ENCODE results near the gene R3HCC1L.

Gene R3HCC1L

GRCh38 chr10:98238391-98238790 lies 103.9 kb downstream of the R3HCC1L start:
- DNase-seq: no peak

DNA sequence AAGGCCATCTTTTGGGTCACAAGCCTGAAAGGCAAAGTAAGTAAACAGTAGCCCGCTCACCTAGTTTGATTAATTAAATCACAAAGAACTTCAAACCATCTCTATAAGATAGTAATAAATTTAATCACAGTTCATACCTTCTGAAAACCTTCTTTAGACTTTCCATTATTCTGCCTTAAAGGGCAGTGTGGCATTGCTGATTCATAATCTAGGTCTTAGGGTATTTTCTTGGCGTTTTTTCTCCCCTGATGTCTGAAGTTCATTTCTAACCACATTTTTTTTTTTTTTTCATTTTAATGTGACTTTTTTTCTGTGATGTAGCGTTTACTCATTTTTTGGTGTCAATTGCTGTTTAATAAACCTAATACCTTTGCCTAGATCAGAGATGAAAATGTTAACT lies 106.1 kb downstream of the R3HCC1L start:
- no peak for DNase-seq

- no peak for DNase-seq
These were observed 108.4 kb downstream of the R3HCC1L start for GRCh38 chr10:98242823-98243222.

- no peak for DNase-seq
These were observed 109.7 kb downstream of the R3HCC1L start for GRCh38 chr10:98244141-98244540.

- no peak for DNase-seq
These were observed 110.1 kb downstream of the R3HCC1L start for GRCh38 chr10:98244586-98244985.

DNA sequence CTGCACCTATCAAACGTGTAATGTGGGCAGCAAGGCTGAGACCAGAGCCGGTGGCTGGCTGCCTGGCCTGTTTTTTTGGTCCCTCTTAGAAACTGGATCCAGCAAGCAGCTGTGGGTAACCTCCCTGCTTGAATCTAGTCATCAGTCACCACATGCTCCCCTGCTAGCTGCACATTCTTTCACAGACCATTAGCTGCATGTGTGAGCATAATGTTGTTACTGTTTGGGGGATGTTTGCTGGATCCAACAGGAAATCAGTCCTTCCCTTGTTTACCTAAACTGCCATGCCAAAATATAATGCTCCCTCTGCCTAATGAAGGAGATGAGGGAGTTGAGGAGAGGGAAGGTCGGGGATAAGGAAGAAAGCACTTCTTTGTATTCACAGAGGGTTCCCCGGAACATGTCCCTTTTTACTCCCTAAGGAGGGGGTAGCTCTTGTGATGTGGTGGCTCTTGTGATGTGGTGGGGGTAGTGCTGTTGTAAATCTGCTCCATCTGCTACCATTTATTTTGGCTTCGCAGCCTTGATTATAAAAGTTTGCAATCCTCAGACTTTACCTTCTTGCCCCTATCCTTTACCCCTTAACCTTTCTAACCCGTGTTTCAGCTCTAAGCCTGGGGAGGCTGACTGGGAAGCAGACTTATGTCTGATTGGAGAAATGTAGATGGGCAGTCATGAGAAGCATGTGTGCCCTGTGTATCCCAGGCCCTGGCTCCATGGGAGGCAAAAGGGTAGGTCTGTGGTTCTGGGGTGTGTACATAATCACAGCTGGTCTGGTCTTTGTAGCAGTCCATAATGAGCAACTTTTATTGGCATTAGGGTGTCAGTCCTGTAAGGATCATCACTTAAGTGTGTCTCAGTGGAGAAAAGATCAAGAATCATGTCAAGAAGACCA lies 112.7 kb downstream of the R3HCC1L start:
- no peak for DNase-seq

DNA sequence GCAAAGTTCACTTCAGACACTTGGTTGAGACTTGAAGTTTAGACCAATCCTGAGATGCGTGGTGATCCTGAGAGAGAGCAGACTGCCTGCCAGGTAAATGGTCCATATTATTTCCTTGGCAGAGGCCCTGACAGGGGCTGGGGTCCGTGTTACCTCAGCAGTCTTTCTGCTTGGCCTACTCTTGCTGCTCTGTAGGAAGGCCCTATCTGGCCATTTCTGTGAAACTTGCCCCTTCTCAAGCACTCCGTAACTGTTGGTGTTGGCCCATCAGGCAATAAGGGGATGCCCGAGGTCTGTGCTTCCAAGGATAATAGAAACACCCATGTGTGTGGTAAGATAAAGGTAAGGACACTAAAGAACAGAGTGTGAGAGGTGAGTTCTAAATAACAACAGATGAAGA lies 113.6 kb downstream of the R3HCC1L start:
- DNase-seq: no peak

GRCh38 chr10:98249134-98249533 lies 114.7 kb downstream of the R3HCC1L start:
- no peak for DNase-seq

DNA sequence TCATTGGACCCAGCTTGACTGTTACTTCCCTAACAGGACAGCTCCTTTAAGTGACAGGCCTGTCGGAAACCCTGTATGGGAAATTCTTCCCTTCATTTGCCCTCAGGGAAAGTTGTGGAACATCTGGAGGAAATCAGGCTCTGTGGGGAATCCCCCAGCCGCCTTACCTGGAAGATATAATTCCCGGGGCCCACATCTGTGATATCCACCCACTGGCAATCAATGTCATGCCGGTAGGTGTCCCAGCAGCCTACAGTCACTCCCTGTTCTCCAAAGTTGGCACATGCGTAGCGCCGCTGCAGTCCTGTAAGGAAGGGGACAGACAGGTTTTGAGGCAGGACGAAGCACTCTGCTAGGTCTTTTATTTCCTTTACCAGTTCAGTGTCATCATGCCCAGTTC lies 116.9 kb downstream of the R3HCC1L start:
- DNase-seq: peak in 1 of 2 experiments; percentile 8

DNA sequence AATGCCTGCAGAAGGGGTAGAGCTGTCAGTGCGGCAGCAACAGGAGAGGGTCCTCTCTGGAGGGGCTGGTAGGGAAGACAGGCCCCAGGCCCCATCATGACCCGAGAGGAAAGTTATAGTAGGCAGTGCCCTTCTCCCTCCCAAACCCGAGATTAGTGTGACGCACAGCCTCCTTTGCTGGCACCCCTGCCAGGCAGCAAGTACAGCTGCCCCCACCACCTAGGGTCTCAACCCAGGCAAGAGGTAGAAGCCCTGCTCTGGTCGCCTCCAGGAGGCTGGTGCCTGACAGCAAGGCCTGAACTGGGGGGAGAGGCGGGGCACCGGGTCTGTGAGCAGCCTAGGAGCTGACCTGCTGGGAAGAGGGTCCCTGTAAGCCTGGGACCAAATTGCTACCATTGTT lies 118.0 kb downstream of the R3HCC1L start:
- DNase-seq: peak in 1 of 2 experiments; percentile 0

- peak in 1 of 2 experiments; percentile 10 for DNase-seq
These were observed 119.0 kb downstream of the R3HCC1L start for GRCh38 chr10:98253499-98253898.

DNA sequence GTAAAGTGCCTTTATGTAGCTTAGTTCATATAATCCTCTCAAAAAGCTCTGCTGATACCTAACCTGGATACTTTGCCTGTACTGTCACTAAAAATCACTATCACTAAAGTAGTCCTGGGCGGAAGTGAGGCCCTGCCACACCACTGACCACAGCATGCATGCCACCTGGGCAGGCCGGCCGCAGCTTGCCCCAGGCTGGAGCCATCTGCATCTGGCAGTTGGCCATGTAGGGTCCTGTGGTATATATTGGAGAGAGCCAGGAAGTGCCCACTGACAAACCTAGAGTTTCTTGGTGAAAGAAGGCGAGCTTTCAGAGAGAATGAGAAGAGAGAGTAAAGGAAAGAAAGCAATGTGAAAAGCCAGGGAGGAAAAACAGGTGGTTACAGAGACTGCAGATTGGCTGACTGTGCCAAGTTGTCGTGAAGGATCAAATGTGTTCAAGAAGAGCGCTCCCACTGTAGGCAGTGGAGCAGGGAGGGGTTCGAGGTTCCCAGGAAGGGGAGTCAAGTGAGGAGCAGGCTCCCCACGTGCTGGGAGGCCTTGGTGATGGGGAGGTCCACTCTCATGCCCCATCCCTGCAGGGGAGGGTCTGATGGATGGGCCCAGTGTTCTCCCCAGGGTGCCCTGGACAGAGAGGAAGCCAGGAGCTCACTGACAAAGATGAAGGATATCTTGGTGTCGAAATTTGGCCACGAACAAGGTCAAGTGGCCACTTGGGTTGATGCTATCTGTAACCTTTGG lies 119.9 kb downstream of the R3HCC1L start:
- peak in 1 of 2 experiments; percentile 5 for DNase-seq

DNA sequence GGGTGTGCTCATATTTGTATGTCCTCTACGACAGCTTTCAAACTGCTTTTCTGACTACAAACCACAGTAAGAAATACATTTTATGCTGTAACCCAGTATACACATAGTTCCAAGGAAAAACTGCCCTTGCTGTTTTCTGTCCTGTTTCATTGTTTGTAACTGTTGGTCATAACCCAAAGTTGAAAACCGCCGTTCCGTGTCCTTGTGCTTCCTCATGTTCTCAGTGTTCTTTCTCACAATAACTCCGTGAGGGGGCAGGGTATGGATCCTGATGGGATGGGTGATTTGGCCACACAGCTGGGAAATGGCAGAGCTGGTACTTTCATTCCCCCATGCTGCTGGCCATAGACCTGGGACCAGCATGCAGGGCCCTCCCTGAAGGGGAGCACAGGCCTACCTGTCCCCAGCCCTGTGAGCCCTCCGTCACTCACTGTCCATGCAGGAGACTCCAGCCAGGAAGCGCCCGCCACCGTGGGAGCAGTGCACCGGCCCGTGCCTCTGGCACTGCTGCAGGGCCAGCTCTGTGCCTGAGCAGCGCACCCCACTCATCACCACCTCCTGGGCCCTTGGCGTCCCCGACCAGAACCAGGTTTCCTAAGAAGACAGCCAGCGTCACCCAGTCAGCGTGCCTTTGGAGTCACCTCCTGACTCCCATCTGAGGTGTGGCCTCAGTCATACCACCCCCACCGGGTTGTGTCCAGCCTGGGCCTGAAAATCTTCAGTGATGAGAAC lies 120.9 kb downstream of the R3HCC1L start:
- DNase-seq: peak in 1 of 2 experiments; percentile 5

DNA sequence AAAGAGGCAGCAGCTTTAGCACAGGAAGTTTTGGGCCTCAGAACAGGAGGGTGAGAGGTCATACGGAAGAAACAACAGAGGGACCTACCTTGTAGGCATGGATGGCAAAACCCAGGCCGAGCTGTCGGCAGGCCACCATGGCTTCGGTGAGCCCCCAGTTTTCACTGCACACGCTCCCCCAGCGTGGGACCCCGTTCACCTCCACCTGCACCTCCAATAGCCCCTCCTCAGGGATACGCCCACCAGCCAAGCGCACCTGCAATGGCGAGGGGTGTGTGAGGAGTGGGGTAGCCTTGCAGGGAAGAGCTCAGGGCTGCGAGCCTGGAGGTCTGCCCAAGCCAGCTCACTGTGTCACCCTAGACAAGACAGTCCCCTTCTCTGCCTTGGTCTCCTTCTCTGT lies 122.2 kb downstream of the R3HCC1L start:
- no peak for DNase-seq

GRCh38 chr10:98257198-98257597 lies 122.7 kb downstream of the R3HCC1L start:
- peak in 1 of 2 experiments; percentile 6 for DNase-seq

GRCh38 chr10:98257961-98258360 lies 123.5 kb downstream of the R3HCC1L start:
- peak in 1 of 2 experiments; percentile 15 for DNase-seq

DNA sequence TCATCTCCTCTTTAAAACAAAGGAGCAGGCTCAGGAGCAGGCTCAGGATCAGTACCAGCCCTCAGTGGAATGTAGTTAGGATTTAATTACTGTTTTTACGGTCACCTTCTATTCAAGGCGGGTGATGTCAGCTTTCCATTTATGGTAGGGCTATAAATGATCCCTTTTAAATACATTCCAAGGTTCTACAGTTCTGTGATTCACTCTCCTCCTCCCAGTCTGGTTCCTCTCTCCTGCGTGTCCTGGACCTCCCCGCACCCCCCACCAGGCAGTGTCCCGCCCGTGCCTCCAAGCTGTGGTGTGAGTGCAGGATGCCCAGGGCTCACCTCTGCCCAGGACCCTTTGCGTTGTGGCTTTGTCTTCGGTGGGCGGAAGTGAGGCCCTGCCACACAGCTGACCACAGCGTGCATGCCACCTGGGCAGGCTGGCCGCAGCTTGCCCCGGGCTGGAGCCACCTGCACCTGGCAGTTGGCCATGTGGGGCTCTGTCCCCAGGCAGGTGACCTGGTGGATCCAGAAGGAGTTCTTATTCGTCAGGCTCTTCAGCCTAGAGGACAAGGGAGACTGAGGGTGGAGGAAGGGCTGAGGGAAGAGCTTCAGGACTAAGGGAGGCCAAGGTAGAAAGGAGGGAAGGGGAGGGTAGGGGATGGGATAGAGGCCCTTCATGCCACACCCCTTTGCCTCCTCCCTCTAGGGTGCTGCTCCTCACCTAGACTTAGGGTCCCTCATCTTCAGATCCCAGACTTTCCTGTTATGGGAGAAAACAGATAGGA lies 124.4 kb downstream of the R3HCC1L start:
- peak in 1 of 2 experiments; percentile 14 for DNase-seq

GRCh38 chr10:98259606-98260315 lies 125.3 kb downstream of the R3HCC1L start:
- peak in 1 of 2 experiments; percentile 12 for DNase-seq

DNA sequence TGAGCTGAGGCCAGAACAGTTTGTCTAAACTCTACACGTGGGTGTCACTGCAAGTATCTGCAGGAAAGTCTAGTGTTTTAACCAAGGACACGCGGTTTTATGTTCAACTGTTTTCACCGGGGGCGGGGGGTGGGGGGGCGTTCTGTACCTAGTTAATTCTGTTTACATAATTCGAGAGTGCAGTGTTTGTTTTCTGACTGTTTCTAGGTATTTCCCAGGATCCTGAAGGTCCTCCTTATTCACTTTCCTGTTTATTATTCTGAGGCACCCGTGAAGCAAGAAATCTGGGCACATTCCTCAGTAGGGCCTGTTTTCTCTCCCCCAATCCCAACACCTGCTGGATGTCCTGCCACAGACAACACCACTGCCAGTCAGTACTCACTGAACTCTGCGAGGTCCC lies 125.9 kb downstream of the R3HCC1L start:
- no peak for DNase-seq

DNA sequence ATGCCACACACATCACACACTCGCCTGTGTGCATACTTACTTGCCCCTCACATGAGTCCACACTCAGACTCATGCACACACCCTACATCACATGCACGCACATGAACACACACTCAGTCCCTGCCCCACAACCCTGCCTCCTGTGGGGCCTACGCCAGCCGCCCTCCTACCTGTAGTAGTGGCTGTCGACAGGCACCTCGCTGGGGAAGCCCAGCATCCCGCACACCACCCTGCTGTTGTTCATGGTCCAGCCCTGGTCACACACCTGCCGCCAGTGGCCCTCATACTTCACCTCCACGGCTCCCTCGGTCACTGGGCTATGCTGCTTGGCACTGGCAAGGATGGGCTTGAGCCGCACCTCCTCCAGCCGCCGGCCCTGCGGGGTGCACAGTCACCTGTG lies 126.3 kb downstream of the R3HCC1L start:
- DNase-seq: peak in 1 of 2 experiments; percentile 14

DNA sequence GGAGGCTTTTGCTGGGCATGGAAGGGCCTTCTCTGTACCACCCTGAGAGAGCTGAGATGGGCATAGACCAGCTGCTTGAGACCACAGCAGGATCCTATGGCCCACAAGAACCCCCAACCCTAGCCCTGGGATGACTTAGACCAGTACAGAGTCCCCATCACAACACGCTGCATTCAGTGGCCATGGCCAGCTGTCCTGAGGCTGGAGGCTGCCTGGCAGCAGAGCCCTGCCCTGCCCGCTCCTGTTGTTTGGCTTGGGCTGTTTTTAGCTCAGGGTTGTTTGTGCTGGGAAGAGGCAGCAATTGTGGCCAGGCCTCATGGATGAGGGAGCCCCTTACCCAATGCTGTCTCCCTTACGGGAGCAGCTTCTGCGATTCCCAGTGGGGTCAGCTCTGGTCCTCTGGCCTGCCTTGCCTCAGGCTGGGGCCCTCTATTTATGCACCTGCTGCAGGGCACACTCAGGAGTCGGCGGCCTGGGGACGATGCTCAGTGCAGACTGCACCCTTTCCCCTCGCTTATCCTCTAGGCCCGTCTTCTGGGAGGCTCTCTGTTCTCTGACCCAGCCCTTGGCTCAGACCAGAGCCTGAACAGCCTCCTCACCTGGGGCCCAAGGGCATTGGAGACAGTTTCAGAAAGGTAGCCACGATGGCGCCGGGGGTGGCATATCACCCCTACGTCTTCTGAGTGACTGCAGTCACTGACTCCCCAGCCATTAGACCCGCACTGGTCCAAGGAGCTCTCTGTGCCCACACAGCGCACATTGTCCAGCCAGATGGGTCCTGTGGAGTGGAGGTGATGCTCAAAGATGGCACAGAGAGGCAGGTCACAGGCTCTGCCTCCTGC lies 127.2 kb downstream of the R3HCC1L start:
- no peak for DNase-seq
